Astrocyte (in vitro differentiated cells and primary cell): ENCODE data around the gene DENND4B. TPM values are rescaled to one million over a fixed set of nuclear protein-coding genes. Genes with fewer than 3 reads are reported as not detected.

Experiments used
- DNase-seq: peaks from one replicate; pipeline ENCODE4 v3.0.0-alpha.2; 2010; ENCODE audit warnings: low read depth
- FAIRE-seq: peaks from 2 replicates; lab custom pipeline; 2011; peaks lifted over from hg19 to GRCh38; lab: Jason Lieb, UNC
- H2AFZ ChIP-seq: 2 replicates; pipeline ENCODE4 v1.6.0; 2012; ENCODE audit warnings: low read depth, low read length, inconsistent platforms
- H3K27ac ChIP-seq: 2 replicates; pipeline ENCODE4 v1.5.1; 2011; ENCODE audit warnings: low read depth, low read length, inconsistent platforms
- H3K27me3 ChIP-seq: 2 replicates; pipeline ENCODE4 v1.6.0; 2011; ENCODE audit warnings: low read length, inconsistent platforms; ENCODE audit not compliant: insufficient read depth
- H3K36me3 ChIP-seq: 2 replicates; pipeline ENCODE4 v1.5.1; 2011; ENCODE audit warnings: low read length, inconsistent platforms; ENCODE audit not compliant: insufficient read depth
- H3K4me1 ChIP-seq: 2 replicates; pipeline ENCODE4 v1.5.1; 2011; ENCODE audit warnings: low read length, inconsistent platforms; ENCODE audit not compliant: insufficient read depth
- H3K4me2 ChIP-seq: 2 replicates; pipeline ENCODE4 v1.6.0; 2012; ENCODE audit warnings: low read length, inconsistent platforms
- H3K4me3 ChIP-seq: 2 replicates; pipeline ENCODE4 v1.5.1; 2011; ENCODE audit warnings: low read depth, mild to moderate bottlenecking, low read length, inconsistent platforms; ENCODE audit not compliant: insufficient read depth
- H3K79me2 ChIP-seq: 2 replicates; pipeline ENCODE4 v1.6.0; 2012; ENCODE audit warnings: mild to moderate bottlenecking, low read length, inconsistent platforms; ENCODE audit not compliant: insufficient read depth
- H3K9ac ChIP-seq: 2 replicates; pipeline ENCODE4 v1.6.0; 2012; ENCODE audit warnings: mild to moderate bottlenecking, low read length, inconsistent platforms
- H3K9me3 ChIP-seq: 2 replicates; pipeline ENCODE4 v1.5.1; 2012; ENCODE audit warnings: low read depth, mild to moderate bottlenecking, low read length, inconsistent platforms; ENCODE audit not compliant: insufficient read depth
- H4K20me1 ChIP-seq: 2 replicates; pipeline ENCODE4 v1.6.0; 2012; ENCODE audit warnings: low read length, inconsistent platforms; ENCODE audit not compliant: insufficient read depth
- H3K27ac Mint-ChIP-seq: one replicate; pipeline ENCODE4 v1.8.0; 2021; ENCODE audit warnings: mild to moderate bottlenecking, mixed read lengths; ENCODE audit not compliant: unreplicated experiment
- H3K27me3 Mint-ChIP-seq: one replicate; pipeline ENCODE4 v1.8.0; 2021; ENCODE audit warnings: low read depth, mixed read lengths; ENCODE audit not compliant: unreplicated experiment
- H3K36me3 Mint-ChIP-seq: one replicate; pipeline ENCODE4 v1.8.0; 2021; ENCODE audit warnings: low read depth, mixed read lengths; ENCODE audit not compliant: unreplicated experiment
- H3K4me1 Mint-ChIP-seq: one replicate; pipeline ENCODE4 v1.8.0; 2021; ENCODE audit warnings: low read depth, mixed read lengths; ENCODE audit not compliant: unreplicated experiment
- H3K4me3 Mint-ChIP-seq: one replicate; pipeline ENCODE4 v1.8.0; 2021; ENCODE audit warnings: mild to moderate bottlenecking, moderate library complexity, mixed read lengths; ENCODE audit not compliant: unreplicated experiment
- H3K9me3 Mint-ChIP-seq: one replicate; pipeline ENCODE4 v1.8.0; 2021; ENCODE audit warnings: mild to moderate bottlenecking, mixed read lengths; ENCODE audit not compliant: unreplicated experiment
- CTCF ChIP-seq: IDR thresholded peaks from 2 replicates; pipeline ENCODE4 v1.5.1; 2011; ENCODE audit warnings: low read depth, mild to moderate bottlenecking, inconsistent platforms, low read length, moderate library complexity; ENCODE audit not compliant: insufficient read depth
- EZH2 ChIP-seq: IDR thresholded peaks from 2 replicates; pipeline ENCODE4 v1.6.1; 2012; ENCODE audit warnings: mild to moderate bottlenecking, low read length, inconsistent platforms; ENCODE audit not compliant: insufficient read depth
- total RNA-seq: library from RNA; stranded (reverse); gene quantifications from 2 replicates; pipeline ENCODE4 v1.2.1, GENCODE V29; 2021

Gene DENND4B
- total RNA-seq, 1 donor from 2014 or later: 31.3 TPM

- no peaks in the 10 kb centered on the region for H4K20me1 ChIP-seq
- no peak for DNase-seq
- peaks cover 4% of the 10 kb centered on the region for H3K4me1 ChIP-seq
- H3K27ac ChIP-seq: no peak overlapping the region
- H3K79me2 ChIP-seq: no peaks in the 10 kb centered on the region
- no peak overlapping the region for H3K4me2 ChIP-seq
- H2AFZ ChIP-seq: no peak overlapping the region
- Mint-ChIP-seq H3K9me3 (no peaks in the 10 kb centered on the region), H3K36me3 (peaks cover 10% of the 10 kb centered on the region), H3K4me3 (no peak overlapping the region), H3K27me3 (no peaks in the 10 kb centered on the region), H3K4me1 (no peaks in the 10 kb centered on the region), H3K27ac (no peak overlapping the region)
- no peak overlapping the region for H3K4me3 ChIP-seq
- TF ChIP-seq EZH2 (no peak), CTCF (no peak)
- no peaks in the 10 kb centered on the region for H3K9me3 ChIP-seq
- H3K27me3 ChIP-seq: no peaks in the 10 kb centered on the region
- no peak for FAIRE-seq
- H3K36me3 ChIP-seq: peaks cover 9% of the 10 kb centered on the region
- H3K9ac ChIP-seq: no peak overlapping the region
Observed at GRCh38 chr1:153929426-153929825, 17.1 kb downstream of the DENND4B start.

GRCh38 chr1:153928791-153929341, 17.7 kb downstream of the DENND4B start:
- Mint-ChIP-seq H3K9me3 (no peaks in the 10 kb centered on the region), H3K27me3 (no peaks in the 10 kb centered on the region), H3K4me3 (no peak overlapping the region), H3K4me1 (no peaks in the 10 kb centered on the region), H3K27ac (no peak overlapping the region), H3K36me3 (peaks cover 7% of the 10 kb centered on the region)
- peaks cover 6% of the 10 kb centered on the region for H3K4me1 ChIP-seq
- H3K9me3 ChIP-seq: no peaks in the 10 kb centered on the region
- H3K4me3 ChIP-seq: no peak overlapping the region
- peaks cover 4% of the 10 kb centered on the region for H3K36me3 ChIP-seq
- H3K79me2 ChIP-seq: no peaks in the 10 kb centered on the region
- no peak overlapping the region for H3K27ac ChIP-seq
- no peak overlapping the region for H2AFZ ChIP-seq
- no peak for FAIRE-seq
- H3K9ac ChIP-seq: no peak overlapping the region
- TF ChIP-seq CTCF (no peak), EZH2 (no peak)
- H3K27me3 ChIP-seq: no peaks in the 10 kb centered on the region
- H4K20me1 ChIP-seq: no peaks in the 10 kb centered on the region
- DNase-seq: no peak
- no peak overlapping the region for H3K4me2 ChIP-seq

GRCh38 chr1:153928245-153928644, 18.3 kb downstream of the DENND4B start:
- Mint-ChIP-seq H3K36me3 (peaks cover 7% of the 10 kb centered on the region), H3K27me3 (no peaks in the 10 kb centered on the region), H3K9me3 (no peaks in the 10 kb centered on the region), H3K27ac (no peak overlapping the region), H3K4me1 (no peaks in the 10 kb centered on the region), H3K4me3 (no peak overlapping the region)
- TF ChIP-seq CTCF (no peak), EZH2 (no peak)
- Histone ChIP-seq H3K36me3 (peaks cover 4% of the 10 kb centered on the region), H3K27ac (no peak overlapping the region), H3K4me3 (no peak overlapping the region), H3K4me2 (no peak overlapping the region), H2AFZ (no peak overlapping the region), H3K79me2 (no peaks in the 10 kb centered on the region), H3K4me1 (peaks cover 12% of the 10 kb centered on the region), H4K20me1 (no peaks in the 10 kb centered on the region), H3K9me3 (no peaks in the 10 kb centered on the region), H3K27me3 (no peaks in the 10 kb centered on the region), H3K9ac (no peak overlapping the region)
- DNase-seq (no peak), FAIRE-seq (no peak)
